Measurements from ENCODE around the gene TRPV5.
A peak's percentile ranks its signal among the peaks of the same experiment; 100 is the strongest.

Gene TRPV5

GRCh38 chr7:142884286-142884640 is 49.3 kb downstream of the TRPV5 start:
- no peak for DNase-seq

- no peak for DNase-seq
These were observed 49.8 kb downstream of the TRPV5 start for GRCh38 chr7:142883571-142884285.

DNA sequence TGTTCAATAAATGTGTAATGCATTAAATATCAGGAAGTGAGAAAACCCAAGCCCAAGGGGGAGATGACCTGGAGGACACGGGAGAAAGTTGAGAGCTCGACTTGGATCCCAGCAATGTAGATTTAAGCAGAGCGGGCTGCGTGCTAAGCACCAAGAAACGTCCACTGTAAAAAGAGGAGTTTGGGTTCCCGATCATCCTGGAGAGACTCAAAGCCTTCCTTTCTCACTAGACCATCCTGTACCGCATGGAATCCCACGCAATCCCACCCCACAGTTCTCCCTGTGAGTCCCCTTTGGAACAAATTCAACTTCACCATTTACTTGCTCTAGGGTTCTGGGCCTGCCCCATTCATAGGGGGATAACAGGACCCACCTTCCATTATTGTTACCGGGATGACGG is 50.4 kb downstream of the TRPV5 start:
- no peak for DNase-seq

- no peak for DNase-seq
These were observed 51.2 kb downstream of the TRPV5 start for GRCh38 chr7:142882338-142882678.

DNA sequence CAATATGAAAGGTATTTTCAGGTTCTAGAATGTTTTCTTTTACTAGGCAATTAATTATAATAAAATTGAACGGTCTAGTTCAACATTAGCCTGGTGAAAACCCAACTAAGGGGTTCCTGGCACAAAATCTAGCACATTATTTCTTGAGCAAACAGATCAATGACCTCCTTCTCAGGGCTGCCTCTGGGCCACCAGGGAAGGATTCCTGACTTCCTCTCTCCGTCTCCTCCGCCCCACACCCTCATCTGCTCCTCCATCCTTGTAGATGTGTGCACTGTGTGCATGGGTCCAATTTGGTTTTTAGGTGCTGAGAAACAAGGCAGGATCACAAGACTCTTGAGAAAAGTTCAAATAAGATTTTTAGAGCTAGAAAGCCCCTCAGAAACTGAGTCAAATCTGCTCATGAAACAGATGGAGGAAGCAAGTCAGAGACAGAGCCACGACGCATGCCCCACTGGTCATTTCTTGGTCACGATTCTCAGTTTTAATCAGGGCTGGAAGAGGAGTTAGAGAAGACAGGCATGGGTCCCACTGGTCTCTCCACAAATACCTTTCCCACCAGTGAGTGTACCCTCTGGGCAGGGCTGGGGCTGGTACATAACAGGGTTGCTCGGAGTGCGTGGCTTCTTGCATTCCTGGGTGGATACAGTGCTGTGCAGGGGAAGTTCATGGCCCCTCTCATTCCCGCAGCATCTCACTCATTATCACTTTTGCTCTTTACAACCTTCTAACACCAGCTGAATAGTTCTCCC is 51.8 kb downstream of the TRPV5 start:
- no peak for DNase-seq

DNA sequence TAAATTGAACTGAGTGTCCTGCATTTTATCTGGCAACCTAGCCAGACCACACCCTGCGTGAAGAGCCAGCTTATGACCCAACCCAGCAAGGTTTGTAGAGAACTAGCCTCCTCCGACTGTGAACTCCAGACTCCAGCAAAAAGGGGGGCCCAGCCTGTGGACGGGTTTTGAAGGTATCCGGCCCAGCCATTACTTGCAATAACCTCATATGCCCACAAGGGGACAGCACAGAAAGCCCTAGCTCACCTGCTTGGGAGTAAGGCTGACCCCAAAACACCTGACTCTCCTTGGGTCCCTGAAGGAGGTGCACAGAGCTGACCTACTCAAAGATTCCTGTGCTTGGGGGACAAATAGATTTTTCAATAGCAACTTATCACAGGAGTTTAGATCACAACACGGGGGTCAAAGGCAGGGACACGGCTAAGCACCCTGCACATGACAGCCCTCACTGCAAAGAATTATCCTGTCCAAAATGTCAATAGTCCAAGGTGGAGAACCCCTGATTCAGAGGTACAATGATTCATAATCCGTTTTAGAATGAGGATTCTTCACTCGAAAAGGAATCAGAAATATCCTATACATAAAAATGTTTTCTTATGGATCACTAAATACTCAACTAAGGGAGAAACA is 52.6 kb downstream of the TRPV5 start:
- peak; percentile 27 for DNase-seq

DNA sequence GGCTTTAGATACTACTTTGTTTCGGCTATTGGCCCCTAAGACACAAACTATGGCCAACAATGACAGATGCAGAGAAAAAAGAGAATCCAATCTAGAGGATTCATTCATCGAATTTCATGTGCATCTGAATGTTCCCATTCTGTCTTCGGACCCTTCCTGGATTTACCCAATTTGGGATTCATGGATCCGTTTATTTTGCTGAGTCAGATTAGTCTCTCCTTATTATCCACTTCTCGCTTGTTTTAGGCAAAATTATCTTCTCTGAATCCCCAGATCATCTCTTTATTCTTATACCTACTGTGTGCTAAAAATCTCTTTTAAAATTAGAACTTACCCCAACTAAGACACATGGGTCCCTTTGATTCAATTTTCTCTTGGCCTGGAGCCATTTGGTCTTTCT is 54.5 kb downstream of the TRPV5 start:
- no peak for DNase-seq

- no peak for DNase-seq
These were observed 55.2 kb downstream of the TRPV5 start for GRCh38 chr7:142878315-142878714.

- no peak for DNase-seq
These were observed 56.3 kb downstream of the TRPV5 start for GRCh38 chr7:142876991-142877910.

- DNase-seq = no peak
These were observed 57.1 kb downstream of the TRPV5 start for GRCh38 chr7:142876236-142876960.

GRCh38 chr7:142875456-142875855 is 58.1 kb downstream of the TRPV5 start:
- no peak for DNase-seq

DNA sequence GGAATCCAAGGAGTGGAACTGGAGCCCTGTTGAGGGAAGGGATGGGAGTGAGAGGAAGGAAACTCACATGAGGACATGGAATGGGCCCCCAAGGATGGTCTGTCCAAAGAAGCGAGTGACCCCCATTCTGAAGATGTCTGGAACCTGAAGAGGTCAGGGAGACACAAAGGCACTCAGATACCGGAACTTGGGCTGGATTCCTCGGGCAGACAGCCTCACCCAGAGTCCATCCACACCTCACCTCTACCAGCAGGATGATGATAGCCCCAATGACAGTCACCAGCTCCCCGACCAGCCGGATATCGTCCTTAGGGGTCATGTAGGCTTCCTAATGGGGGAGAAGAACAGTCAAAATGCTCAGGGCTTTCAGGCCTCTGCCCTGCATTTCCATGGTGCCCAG is 58.7 kb downstream of the TRPV5 start:
- DNase-seq = no peak

GRCh38 chr7:142874409-142874808 is 59.1 kb downstream of the TRPV5 start:
- DNase-seq = no peak

DNA sequence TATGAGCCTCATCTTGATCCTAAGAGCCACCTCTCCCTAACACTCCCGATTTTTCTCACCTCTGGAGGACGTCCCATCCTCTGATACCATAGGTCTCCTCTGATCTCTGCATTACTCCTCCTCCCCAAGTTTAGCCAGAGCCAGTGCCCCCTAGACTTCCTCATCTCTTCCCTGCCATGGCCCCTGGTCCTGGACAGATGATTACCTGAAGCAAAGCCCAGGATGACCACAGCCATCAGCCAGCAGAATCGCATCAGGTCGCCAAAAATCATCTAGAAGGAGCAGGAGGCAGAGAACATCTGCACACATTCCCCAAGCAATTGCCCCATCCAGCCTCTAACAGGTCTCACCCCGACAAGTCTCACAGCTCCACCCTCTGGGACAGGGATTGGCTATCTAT is 59.7 kb downstream of the TRPV5 start:
- no peak for DNase-seq

- DNase-seq = no peak
These were observed 60.2 kb downstream of the TRPV5 start for GRCh38 chr7:142873281-142873784.

DNA sequence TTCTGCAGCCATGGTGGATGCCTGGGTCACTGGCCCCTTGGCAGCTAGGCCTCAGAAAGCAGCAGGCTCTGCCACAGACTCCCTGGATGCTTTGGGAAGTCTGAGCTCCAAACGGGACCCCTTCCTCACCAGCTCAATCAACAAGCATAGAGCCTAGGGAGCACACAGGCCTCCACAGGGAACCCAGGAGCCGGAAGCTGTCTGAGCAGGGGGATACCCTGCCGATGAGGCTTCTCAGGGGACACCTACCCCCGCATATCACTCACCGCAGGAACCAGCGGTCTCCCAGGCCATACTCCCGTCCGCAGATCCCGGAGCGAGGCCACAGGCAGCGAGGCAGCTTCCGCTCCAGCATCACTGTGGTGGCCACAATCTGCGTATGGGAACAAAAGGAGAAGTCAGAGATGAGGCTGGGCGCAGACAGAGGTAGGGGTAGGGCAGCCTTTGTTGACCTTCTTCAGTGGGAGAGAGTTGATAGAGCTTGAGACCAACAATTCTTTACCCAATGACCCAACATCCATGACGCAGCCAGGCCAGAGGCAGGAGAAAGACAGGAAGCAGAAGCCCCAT is 61.4 kb downstream of the TRPV5 start:
- no peak for DNase-seq

GRCh38 chr7:142871260-142872105 is 62.1 kb downstream of the TRPV5 start:
- no peak for DNase-seq

- no peak for DNase-seq
These were observed 62.8 kb downstream of the TRPV5 start for GRCh38 chr7:142870566-142871259.

- no peak for DNase-seq
These were observed 63.4 kb downstream of the TRPV5 start for GRCh38 chr7:142870147-142870559.

DNA sequence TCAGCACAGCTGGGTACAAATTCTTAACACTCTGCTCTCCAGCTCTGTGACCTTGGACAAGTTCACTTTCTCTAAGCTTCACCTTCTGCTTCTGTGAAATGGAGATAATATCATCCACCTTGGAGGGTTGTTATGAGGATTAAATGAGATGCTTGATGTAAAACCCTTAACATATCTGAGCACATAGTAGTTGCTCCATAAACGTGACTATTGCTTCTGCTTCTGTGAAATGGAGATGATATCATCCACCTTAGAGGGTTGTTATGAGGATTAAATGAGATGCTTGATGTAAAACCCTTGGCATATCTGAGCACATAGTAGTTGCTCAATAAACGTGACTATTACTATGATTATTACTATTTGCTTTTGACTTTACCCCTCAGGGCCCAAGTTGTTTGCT is 64.1 kb downstream of the TRPV5 start:
- no peak for DNase-seq

Data from CD4-positive, alpha-beta T cell treated with Interferon gamma for 1 hour (primary cell).